Calu3 (cell line): ENCODE measurements around the gene SMAD3. TPM values are rescaled to one million over a fixed set of nuclear protein-coding genes. Genes with fewer than 3 reads are reported as not detected.

ENCODE experiments used
- BruUV-seq: library from RNA; stranded (reverse); fragments of 400-500 nt; replicated peaks from 2 replicates; lab custom pipeline; 2021; lab: Mats Ljungman, UMichigan
- CTCF ChIA-PET: fragments of 300-600 bp; sonication (Branson Sonifier 250); formaldehyde crosslinking; loops from one replicate; lab custom pipeline; 2022; ENCODE audit warnings: antibody characterized with exemption; lab: Charles Lee
- DNase-seq: peaks from one replicate; pipeline ENCODE4 v3.0.0; 2022
- H3K27ac Mint-ChIP-seq: one replicate; pipeline ENCODE4 v1.8.0; 2022; ENCODE audit warnings: mixed read lengths; ENCODE audit not compliant: unreplicated experiment
- H3K27me3 Mint-ChIP-seq: one replicate; pipeline ENCODE4 v1.8.0; 2022; ENCODE audit warnings: mixed read lengths; ENCODE audit not compliant: unreplicated experiment
- H3K36me3 Mint-ChIP-seq: one replicate; pipeline ENCODE4 v1.8.0; 2022; ENCODE audit warnings: mild to moderate bottlenecking, moderate library complexity, mixed read lengths; ENCODE audit not compliant: insufficient read depth, unreplicated experiment
- H3K4me1 Mint-ChIP-seq: one replicate; pipeline ENCODE4 v1.8.0; 2022; ENCODE audit warnings: mild to moderate bottlenecking, low read depth, mixed read lengths; ENCODE audit not compliant: unreplicated experiment
- H3K4me3 Mint-ChIP-seq: one replicate; pipeline ENCODE4 v1.8.0; 2022; ENCODE audit warnings: mild to moderate bottlenecking, low read depth, moderate library complexity, mixed read lengths; ENCODE audit not compliant: unreplicated experiment
- H3K9me3 Mint-ChIP-seq: one replicate; pipeline ENCODE4 v1.8.0; 2022; ENCODE audit warnings: low read depth, mixed read lengths; ENCODE audit not compliant: unreplicated experiment
- CTCF ChIP-seq: fragments of 200-600 bp; IDR thresholded peaks from one replicate; pipeline ENCODE4 v1.8.0; 2022; ENCODE audit warnings: antibody characterized with exemption; ENCODE audit not compliant: unreplicated experiment
- intact Hi-C: fragments of 100-400 bp; cut with micrococcal nuclease; formaldehyde crosslinking; loops from one replicate; pipeline ENCODE4 v1.10.0; 2022; ENCODE audit not compliant: unreplicated experiment
- total RNA-seq: library from RNA; stranded (reverse); gene quantifications from 2 replicates; pipeline ENCODE4 v1.2.3, GENCODE V29; 2022

Gene SMAD3
- total RNA-seq, 1 experiment from 2014 or later: 121 TPM

DNA sequence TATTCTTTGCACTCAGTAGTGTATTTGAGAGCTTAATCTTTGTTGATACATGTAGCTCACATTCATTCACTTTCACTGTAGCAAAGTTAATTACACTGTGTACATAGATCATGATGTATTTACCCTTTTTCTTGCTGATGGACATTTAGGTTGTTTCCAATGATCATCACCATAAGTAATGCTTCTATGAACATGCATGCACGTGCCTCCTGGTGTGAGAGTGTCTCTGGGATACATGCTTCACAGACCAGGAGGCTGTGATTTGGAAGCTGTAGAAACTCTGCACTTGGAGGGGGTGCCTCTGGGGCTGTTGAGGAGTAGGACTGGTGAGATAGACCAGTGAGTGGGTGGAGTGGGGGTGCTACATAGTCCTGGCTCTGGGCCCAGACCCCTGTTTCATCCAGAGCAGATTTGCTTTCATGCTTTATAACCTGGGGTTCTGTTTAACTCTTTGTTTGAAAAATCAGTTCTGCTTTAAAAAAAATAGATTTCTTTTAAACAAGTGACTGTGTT, 18.2 kb upstream of the SMAD3 start:
- CTCF ChIA-PET: interaction anchor here (1.1 kb wide), 1 partner anchor 21 kb away, joined by 3 read pairs; no protein-coding TSS in a partner anchor
- TF ChIP-seq CTCF: no peak
- no peak for DNase-seq
- Mint-ChIP-seq H3K4me3 (no peak overlapping the region), H3K4me1 (peaks cover 66% of the 10 kb centered on the region), H3K27ac (no peak overlapping the region), H3K36me3 (peaks cover 20% of the 10 kb centered on the region), H3K9me3 (no peaks in the 10 kb centered on the region), H3K27me3 (no peaks in the 10 kb centered on the region)
- intact Hi-C loops: loop anchor here (5.0 kb wide), 2 partner anchors 100 to 790 kb away; no protein-coding TSS in a partner anchor
- no TSS peak for BruUV-seq

GRCh38 chr15:67048281-67049279, 16.8 kb upstream of the SMAD3 start:
- TSS peak; percentile 66 for BruUV-seq

GRCh38 chr15:67049351-67050044, 15.9 kb upstream of the SMAD3 start:
- no peaks in the 10 kb centered on the region for H3K27me3 Mint-ChIP-seq
- H3K9me3 Mint-ChIP-seq: no peaks in the 10 kb centered on the region
- no peak for TF ChIP-seq CTCF
- peak overlapping the region; percentile 65 for H3K4me3 Mint-ChIP-seq
- BruUV-seq: no TSS peak
- H3K27ac Mint-ChIP-seq: peak overlapping the region; percentile 86
- peak; percentile 49 for DNase-seq
- H3K36me3 Mint-ChIP-seq: peaks cover 15% of the 10 kb centered on the region
- H3K4me1 Mint-ChIP-seq: peaks cover 49% of the 10 kb centered on the region
- CTCF ChIA-PET: interaction anchor here (0.5 to 1.5 kb wide), 18 partner anchors 8 to 1025 kb away, joined by 3 to 8 read pairs (median 4); no protein-coding TSS in a partner anchor
- intact Hi-C loops: loop anchor here (5.0 kb wide), 2 partner anchors 102 to 788 kb away; no protein-coding TSS in a partner anchor

More at GRCh38 chr15:67048281-67049279, 16.8 kb upstream of the SMAD3 start:
- intact Hi-C loops: loop anchor here (1.0 to 5.0 kb wide), 3 partner anchors 16 to 789 kb away; no protein-coding TSS in a partner anchor
- peaks cover 20% of the 10 kb centered on the region for H3K36me3 Mint-ChIP-seq
- peak overlapping the region; percentile 86 for H3K27ac Mint-ChIP-seq
- DNase-seq: peak; percentile 85
- H3K9me3 Mint-ChIP-seq: no peaks in the 10 kb centered on the region
- H3K27me3 Mint-ChIP-seq: no peaks in the 10 kb centered on the region
- TF ChIP-seq CTCF: no peak
- H3K4me1 Mint-ChIP-seq: peaks cover 53% of the 10 kb centered on the region
- peak overlapping the region; percentile 65 for H3K4me3 Mint-ChIP-seq
- CTCF ChIA-PET: interaction anchor here (0.5 to 1.5 kb wide), 13 partner anchors 11 to 1026 kb away, joined by 3 to 8 read pairs (median 3); no protein-coding TSS in a partner anchor

DNA sequence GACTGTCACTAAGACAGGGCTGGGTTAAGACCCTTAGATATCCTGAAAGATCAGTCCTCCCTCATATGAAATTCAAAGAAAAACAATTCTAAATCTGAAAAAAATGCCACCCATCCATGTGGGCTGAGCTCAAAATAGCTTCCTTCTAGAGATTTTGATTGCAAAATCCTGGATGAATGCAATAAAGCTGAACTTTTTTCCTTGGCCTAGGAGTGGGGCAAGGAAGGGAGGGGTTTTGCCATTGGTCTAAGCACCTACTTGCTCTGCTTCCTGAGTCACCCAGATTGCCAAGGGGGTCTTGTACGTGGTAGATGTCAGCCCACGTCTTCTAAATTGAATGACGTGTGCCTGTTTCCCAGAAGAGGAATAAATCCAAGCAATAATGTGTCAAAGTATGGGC, 15.3 kb upstream of the SMAD3 start:
- H3K9me3 Mint-ChIP-seq: no peaks in the 10 kb centered on the region
- H3K4me1 Mint-ChIP-seq: peaks cover 51% of the 10 kb centered on the region
- no peak for DNase-seq
- TF ChIP-seq CTCF: no peak
- H3K27me3 Mint-ChIP-seq: no peaks in the 10 kb centered on the region
- BruUV-seq: no TSS peak
- H3K27ac Mint-ChIP-seq: peak overlapping the region; percentile 48
- intact Hi-C loops: no loop called here
- CTCF ChIA-PET: interaction anchor here (0.6 to 1.5 kb wide), 11 partner anchors 8 to 190 kb away, joined by 3 to 7 read pairs (median 4); no protein-coding TSS in a partner anchor
- no peak overlapping the region for H3K4me3 Mint-ChIP-seq
- peaks cover 15% of the 10 kb centered on the region for H3K36me3 Mint-ChIP-seq
